Measurements from ENCODE around the gene ATP6V0C. TPM values are rescaled to one million over a fixed set of nuclear protein-coding genes. Genes with fewer than 3 reads are reported as not detected.
"Not testable (repeated sequence)": the region's sequence is repeated elsewhere in the genome, so short reads cannot be mapped to it uniquely, and the experiment has no call there.

Gene ATP6V0C
- total RNA-seq, 2 donors from 2014 or later = 176 to 180 TPM

DNA sequence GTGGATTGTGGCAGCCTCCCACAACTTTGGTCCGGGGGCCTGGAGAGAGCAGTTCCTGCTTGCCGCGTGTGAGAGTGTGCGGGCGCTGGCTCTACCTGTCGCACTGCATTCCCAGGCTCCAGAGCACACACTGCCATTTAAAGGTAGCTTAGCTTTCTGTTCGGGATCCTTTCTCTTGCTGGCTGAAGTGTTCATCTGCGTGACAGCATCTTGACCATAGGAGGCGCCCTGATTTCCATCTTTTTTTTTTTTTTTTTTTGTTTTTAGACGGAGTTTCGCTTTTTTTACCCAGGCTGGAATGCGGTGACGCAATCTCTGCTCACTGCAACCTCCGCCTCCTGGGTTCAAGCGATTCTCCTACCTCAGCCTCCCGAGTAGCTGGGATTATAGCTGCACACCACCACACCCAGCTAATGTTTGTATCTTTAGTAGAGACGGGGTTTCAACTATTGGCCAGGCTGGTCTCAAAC, 37.7 kb downstream of the ATP6V0C start:
- not testable (repeated sequence) for H3K27me3 ChIP-seq (ENCODE audit: control insufficient read depth, insufficient read depth, low read length, poor library complexity, severe bottlenecking); H3K36me3 ChIP-seq (ENCODE audit: control insufficient read depth, insufficient read depth, low read length); H3K4me1 Mint-ChIP-seq; H3K4me1 ChIP-seq (ENCODE audit: control insufficient read depth, insufficient read depth, low read length); H3K9me3 ChIP-seq (ENCODE audit: control insufficient read depth, low read length); H3K27ac ChIP-seq (ENCODE audit: low read depth, low read length); H3K36me3 Mint-ChIP-seq (ENCODE audit: low read depth); H3K9me3 Mint-ChIP-seq; H3K4me3 ChIP-seq (ENCODE audit: low read length); H3K9ac ChIP-seq (ENCODE audit: extremely low read depth, low read length, poor library complexity, severe bottlenecking); H3K27me3 Mint-ChIP-seq (ENCODE audit: insufficient read depth); H3K4me3 Mint-ChIP-seq
- DNase-seq = peak; percentile 80
- peak overlapping the region; percentile 75 for H3K27ac Mint-ChIP-seq
- TF ChIP-seq, protein P1, sequence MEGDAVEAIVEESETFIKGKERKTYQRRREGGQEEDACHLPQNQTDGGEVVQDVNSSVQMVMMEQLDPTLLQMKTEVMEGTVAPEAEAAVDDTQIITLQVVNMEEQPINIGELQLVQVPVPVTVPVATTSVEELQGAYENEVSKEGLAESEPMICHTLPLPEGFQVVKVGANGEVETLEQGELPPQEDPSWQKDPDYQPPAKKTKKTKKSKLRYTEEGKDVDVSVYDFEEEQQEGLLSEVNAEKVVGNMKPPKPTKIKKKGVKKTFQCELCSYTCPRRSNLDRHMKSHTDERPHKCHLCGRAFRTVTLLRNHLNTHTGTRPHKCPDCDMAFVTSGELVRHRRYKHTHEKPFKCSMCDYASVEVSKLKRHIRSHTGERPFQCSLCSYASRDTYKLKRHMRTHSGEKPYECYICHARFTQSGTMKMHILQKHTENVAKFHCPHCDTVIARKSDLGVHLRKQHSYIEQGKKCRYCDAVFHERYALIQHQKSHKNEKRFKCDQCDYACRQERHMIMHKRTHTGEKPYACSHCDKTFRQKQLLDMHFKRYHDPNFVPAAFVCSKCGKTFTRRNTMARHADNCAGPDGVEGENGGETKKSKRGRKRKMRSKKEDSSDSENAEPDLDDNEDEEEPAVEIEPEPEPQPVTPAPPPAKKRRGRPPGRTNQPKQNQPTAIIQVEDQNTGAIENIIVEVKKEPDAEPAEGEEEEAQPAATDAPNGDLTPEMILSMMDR (conservative IDR thresholded peaks at IDR 0.05) = peak; percentile 72
- WGBS, 2 experiments (ENCODE audit: insufficient coverage in 1 of 2, insufficient read length in 1 of 2) = 74% methylated on average over 9 of the region's 17 CpGs; no CpG with 5 or more reads in 1 of the 2 experiments

GRCh38 chr16:2554709-2555425, 41.1 kb downstream of the ATP6V0C start:
- H3K4me3 Mint-ChIP-seq; H3K27ac Mint-ChIP-seq; H3K9ac ChIP-seq (ENCODE audit: extremely low read depth, low read length, poor library complexity, severe bottlenecking); H3K9me3 Mint-ChIP-seq; H3K27me3 ChIP-seq (ENCODE audit: control insufficient read depth, insufficient read depth, low read length, poor library complexity, severe bottlenecking); H3K27ac ChIP-seq (ENCODE audit: low read depth, low read length); H3K4me3 ChIP-seq (ENCODE audit: low read length); H3K27me3 Mint-ChIP-seq (ENCODE audit: insufficient read depth); H3K36me3 Mint-ChIP-seq (ENCODE audit: low read depth); H3K4me1 Mint-ChIP-seq; H3K36me3 ChIP-seq (ENCODE audit: control insufficient read depth, insufficient read depth, low read length); DNase-seq; H3K9me3 ChIP-seq (ENCODE audit: control insufficient read depth, low read length); H3K4me1 ChIP-seq (ENCODE audit: control insufficient read depth, insufficient read depth, low read length): not testable (repeated sequence)
- no CpG with 5 or more reads among the region's 13 CpGs for WGBS, 2 experiments (ENCODE audit: insufficient coverage in 1 of 2, insufficient read length in 1 of 2)

- H3K9ac ChIP-seq (ENCODE audit: extremely low read depth, low read length, poor library complexity, severe bottlenecking); H3K9me3 ChIP-seq (ENCODE audit: control insufficient read depth, low read length); H3K4me1 ChIP-seq (ENCODE audit: control insufficient read depth, insufficient read depth, low read length); H3K4me3 ChIP-seq (ENCODE audit: low read length); DNase-seq; H3K27me3 Mint-ChIP-seq (ENCODE audit: insufficient read depth); H3K4me3 Mint-ChIP-seq; H3K9me3 Mint-ChIP-seq; H3K27me3 ChIP-seq (ENCODE audit: control insufficient read depth, insufficient read depth, low read length, poor library complexity, severe bottlenecking); H3K27ac Mint-ChIP-seq; H3K4me1 Mint-ChIP-seq; H3K27ac ChIP-seq (ENCODE audit: low read depth, low read length); H3K36me3 Mint-ChIP-seq (ENCODE audit: low read depth); H3K36me3 ChIP-seq (ENCODE audit: control insufficient read depth, insufficient read depth, low read length): not testable (repeated sequence)
- WGBS, 2 experiments (ENCODE audit: insufficient coverage in 1 of 2, insufficient read length in 1 of 2) = no CpG with 5 or more reads among the region's 15 CpGs
Measured at GRCh38 chr16:2557150-2557549, 43.4 kb downstream of the ATP6V0C start.

GRCh38 chr16:2560131-2560797, 46.5 kb downstream of the ATP6V0C start:
- H3K9me3 Mint-ChIP-seq; H3K9me3 ChIP-seq (ENCODE audit: control insufficient read depth, low read length); H3K36me3 Mint-ChIP-seq (ENCODE audit: low read depth); H3K9ac ChIP-seq (ENCODE audit: extremely low read depth, low read length, poor library complexity, severe bottlenecking); DNase-seq; H3K27ac ChIP-seq (ENCODE audit: low read depth, low read length); H3K4me1 ChIP-seq (ENCODE audit: control insufficient read depth, insufficient read depth, low read length); H3K4me1 Mint-ChIP-seq; H3K27me3 ChIP-seq (ENCODE audit: control insufficient read depth, insufficient read depth, low read length, poor library complexity, severe bottlenecking); H3K27ac Mint-ChIP-seq; H3K4me3 Mint-ChIP-seq; H3K27me3 Mint-ChIP-seq (ENCODE audit: insufficient read depth); H3K36me3 ChIP-seq (ENCODE audit: control insufficient read depth, insufficient read depth, low read length); H3K4me3 ChIP-seq (ENCODE audit: low read length): not testable (repeated sequence)
- WGBS, 2 experiments (ENCODE audit: insufficient coverage in 1 of 2, insufficient read length in 1 of 2) = 91% methylated on average over 4 of the region's 17 CpGs; no CpG with 5 or more reads in 1 of the 2 experiments

Measured in endodermal cell (in vitro differentiated cells).